Choroid plexus epithelial cell (primary cell): ENCODE results near the gene RUNX1.

ENCODE experiments used
- DNase-seq: peaks from one replicate; pipeline ENCODE4 v3.0.0-alpha.2; 2010; ENCODE audit warnings: low read depth
- H3K4me3 ChIP-seq: 2 replicates; pipeline ENCODE4 v1.5.1; 2011; ENCODE audit warnings: low read depth, mild to moderate bottlenecking, control low read depth, low read length, moderate library complexity
- CTCF ChIP-seq: conservative IDR thresholded peaks from 2 replicates; pipeline ENCODE4 v1.5.1; 2011; ENCODE audit warnings: low read depth, mild to moderate bottlenecking, control low read depth, inconsistent platforms, low read length, moderate library complexity

The RUNX1 gene

GRCh38 chr21:35063428-35064172 is 14.5 kb upstream of the RUNX1 start:
- H3K4me3 ChIP-seq, result no peak overlapping the region
- DNase-seq, result no peak
- TF ChIP-seq CTCF, result no peak

DNA sequence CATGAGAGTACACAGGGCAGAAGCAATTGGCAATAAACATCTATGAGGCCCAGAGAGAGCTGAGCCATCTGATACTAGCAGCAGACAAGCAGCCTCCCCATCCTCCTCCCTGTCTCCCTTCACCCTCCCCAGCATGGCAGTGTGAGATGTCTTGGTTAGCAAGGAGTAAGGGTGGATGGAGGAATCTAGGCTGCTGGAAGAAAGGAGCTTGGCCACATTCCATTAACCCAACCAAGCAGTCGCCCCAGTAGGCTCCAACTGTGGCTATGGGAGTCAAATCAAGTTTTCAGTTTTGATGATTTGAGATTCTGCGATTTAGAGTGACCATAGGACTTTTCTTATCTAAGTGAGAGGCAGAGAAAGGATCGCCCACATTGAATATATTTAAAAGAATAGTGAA is 12.9 kb upstream of the RUNX1 start:
- no peak overlapping the region for H3K4me3 ChIP-seq
- no peak for DNase-seq
- TF ChIP-seq CTCF, result no peak

- DNase-seq, result no peak
- TF ChIP-seq CTCF, result no peak
Observed at GRCh38 chr21:35059742-35060141, 10.6 kb upstream of the RUNX1 start.

DNA sequence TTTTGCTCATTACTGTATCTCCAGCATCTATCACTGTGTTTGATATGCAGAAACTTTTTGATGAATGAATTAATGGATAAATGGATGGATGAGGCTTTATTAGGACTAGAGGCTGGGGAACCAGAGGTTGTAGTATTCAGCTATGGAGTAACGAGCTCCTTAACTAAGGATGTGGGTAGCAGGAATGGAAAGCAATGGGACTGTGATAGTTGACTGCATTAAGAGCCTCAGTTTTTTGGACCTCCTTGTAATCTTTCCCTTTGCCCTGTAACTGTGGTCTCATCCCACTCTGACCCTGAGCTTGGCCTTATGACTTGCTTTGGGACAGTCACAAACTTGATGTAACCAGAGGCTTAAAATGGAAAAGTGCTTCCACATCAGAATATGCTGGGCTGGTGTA is 9.0 kb upstream of the RUNX1 start:
- no peak overlapping the region for H3K4me3 ChIP-seq
- no peak for TF ChIP-seq CTCF
- no peak for DNase-seq

More at GRCh38 chr21:35059742-35060141, 10.6 kb upstream of the RUNX1 start:
- no peak overlapping the region for H3K4me3 ChIP-seq

DNA sequence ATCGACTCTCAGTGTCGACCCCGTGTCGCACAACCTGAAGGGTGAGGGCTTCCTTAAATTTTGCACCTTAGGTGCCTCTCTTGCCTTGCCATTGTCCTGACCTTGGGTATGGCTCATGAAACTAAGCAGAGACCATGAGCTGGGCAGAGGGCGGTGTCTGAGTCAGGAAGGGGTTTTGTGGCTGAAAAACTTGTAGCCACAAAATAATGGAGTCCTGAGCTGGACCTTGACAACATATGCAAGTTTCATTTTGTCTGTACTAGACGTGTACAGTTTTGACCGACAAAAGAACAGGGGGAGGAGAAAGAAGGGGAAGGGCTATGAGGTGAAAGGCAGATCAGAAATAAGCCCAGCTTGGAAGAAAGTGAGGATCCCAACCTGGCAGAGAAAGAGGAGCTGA is 8.3 kb upstream of the RUNX1 start:
- H3K4me3 ChIP-seq, result no peak overlapping the region
- no peak for DNase-seq
- no peak for TF ChIP-seq CTCF

GRCh38 chr21:35053356-35054096 is 4.4 kb upstream of the RUNX1 start:
- H3K4me3 ChIP-seq, result no peak overlapping the region
- DNase-seq, result peak; percentile 39
- peak; percentile 43 for TF ChIP-seq CTCF
